GM18502 (cell line): ENCODE results near the gene SUGT1.

Experiments used
- ATAC-seq: cut with Tn5 transposase; IDR thresholded peaks from one replicate; pipeline ENCODE4 v1.9.1; 2021; ENCODE audit warnings: mild to moderate bottlenecking; ENCODE audit not compliant: unreplicated experiment, poor library complexity

Gene SUGT1

GRCh38 chr13:52726258-52726657, 73.6 kb downstream of the SUGT1 start:
- ATAC-seq = no peak

- ATAC-seq = no peak
These were observed 81.5 kb downstream of the SUGT1 start for GRCh38 chr13:52734075-52734623.

- no peak for ATAC-seq
These were observed 84.3 kb downstream of the SUGT1 start for GRCh38 chr13:52736891-52737290.

DNA sequence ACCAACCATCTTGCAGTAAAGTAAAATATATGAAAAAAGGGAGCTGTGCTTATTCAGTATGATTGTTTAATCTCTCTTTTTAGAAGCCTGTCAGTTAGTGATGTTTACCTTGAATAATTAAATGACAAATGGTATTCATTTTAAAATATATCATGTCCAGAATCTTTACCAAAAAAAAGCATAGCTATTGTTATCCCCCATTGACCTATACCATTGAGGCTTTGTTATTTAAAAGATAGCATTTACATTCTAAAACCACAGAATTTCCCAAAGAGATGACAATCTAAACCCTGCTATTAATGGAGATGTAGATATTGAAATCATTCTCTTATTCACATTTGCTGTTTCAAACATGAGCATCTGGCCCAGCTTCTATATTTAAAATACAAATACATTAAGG, 84.8 kb downstream of the SUGT1 start:
- no peak for ATAC-seq

- no peak for ATAC-seq
These were observed 85.3 kb downstream of the SUGT1 start for GRCh38 chr13:52737965-52738364.

- ATAC-seq = peak; percentile 77
These were observed 86.3 kb downstream of the SUGT1 start for GRCh38 chr13:52738719-52739467.

- no peak for ATAC-seq
These were observed 86.9 kb downstream of the SUGT1 start, which contains the start of gene CNMD for GRCh38 chr13:52739468-52740071. Gene CNMD, minus strand, starts transcription at chr13:52739820. Its CDS starts 119 bp downstream, at chr13:52739701.

DNA sequence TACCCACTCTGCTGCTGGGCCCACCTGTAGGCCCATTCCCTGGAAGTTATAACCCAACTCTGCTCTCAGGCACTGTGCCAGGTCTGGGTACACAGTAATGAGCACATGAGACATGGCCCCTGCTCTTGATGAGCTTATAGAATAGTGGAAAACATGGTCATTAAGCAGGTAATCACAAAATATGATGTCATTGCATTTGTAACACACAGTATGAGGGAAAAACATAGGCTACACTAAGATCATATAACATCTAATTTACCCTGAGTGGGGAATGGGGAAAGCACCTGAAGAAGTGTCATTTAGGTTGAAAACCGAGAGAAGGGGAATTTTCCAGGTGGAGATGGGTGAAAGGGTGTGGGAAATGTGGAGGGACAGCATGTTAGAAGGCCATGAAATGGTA, 90.9 kb downstream of the SUGT1 start:
- ATAC-seq = no peak

DNA sequence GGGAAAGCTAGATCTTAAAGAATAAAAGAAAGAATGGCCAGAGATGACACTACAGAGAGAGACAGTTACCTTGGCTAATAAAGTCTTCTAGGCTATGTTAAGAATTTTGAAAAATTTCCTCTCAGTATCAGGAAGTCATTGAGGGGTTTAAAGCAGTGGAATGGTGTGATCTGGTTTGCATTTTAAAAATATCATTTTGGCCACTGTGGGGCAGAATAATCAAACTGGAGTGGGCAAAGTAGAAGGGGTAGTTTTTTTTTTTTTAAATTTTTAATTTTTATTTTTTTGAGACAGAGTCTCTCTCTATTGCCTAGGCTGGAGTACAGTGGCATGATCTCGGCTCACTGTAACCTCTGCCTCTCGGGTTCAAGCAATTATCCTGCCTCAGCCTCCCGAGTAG, 91.4 kb downstream of the SUGT1 start:
- no peak for ATAC-seq

GRCh38 chr13:52744842-52745375, 92.3 kb downstream of the SUGT1 start:
- ATAC-seq = no peak

- ATAC-seq = no peak
These were observed 93.5 kb downstream of the SUGT1 start for GRCh38 chr13:52746141-52746540.

DNA sequence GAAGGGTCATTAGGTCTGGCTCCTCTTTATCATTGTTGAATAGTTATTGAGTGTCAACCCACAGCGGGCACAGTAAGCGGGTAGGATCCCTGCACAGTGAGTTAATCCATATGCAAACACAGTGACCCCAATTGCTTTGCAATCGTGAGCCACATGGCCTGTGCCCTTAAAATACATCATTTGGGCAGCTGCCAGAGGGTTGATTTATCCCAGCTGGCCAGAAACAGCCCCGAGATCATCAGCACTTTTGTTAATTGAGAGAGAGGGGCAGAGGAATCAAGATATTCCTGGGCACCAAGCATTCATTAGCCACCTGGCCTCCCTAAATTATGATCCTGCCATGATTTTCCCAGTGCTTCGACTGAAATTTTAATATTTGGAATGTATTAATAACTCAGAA, 96.8 kb downstream of the SUGT1 start:
- no peak for ATAC-seq
